H9 (cell line): ENCODE results near the gene INSYN1. TPM values are rescaled to one million over a fixed set of nuclear protein-coding genes. Genes with fewer than 3 reads are reported as not detected.

Experiments used
- DNase-seq: peaks from one replicate; pipeline ENCODE4 v3.0.0-alpha.2; 2017
- H2AFZ ChIP-seq: one replicate; pipeline ENCODE4 v1.6.1; 2013; ENCODE audit warnings: mild to moderate bottlenecking, low read length, control low read depth, moderate library complexity
- H2AK5ac ChIP-seq: 2 replicates; pipeline ENCODE4 v1.6.1; 2013; ENCODE audit warnings: low read length, control low read depth, mixed read lengths; ENCODE audit not compliant: insufficient read length
- H2BK120ac ChIP-seq: one replicate; pipeline ENCODE4 v1.6.1; 2013; ENCODE audit warnings: low read depth, mild to moderate bottlenecking, low read length, control low read depth, inconsistent platforms; ENCODE audit not compliant: poor library complexity, severe bottlenecking
- H2BK12ac ChIP-seq: 2 replicates; pipeline ENCODE4 v1.6.1; 2013; ENCODE audit warnings: low read length, control low read depth, mixed read lengths, low read depth; ENCODE audit not compliant: insufficient read length
- H2BK15ac ChIP-seq: 2 replicates; pipeline ENCODE4 v1.6.1; 2013; ENCODE audit warnings: low read depth, low read length, control low read depth
- H2BK20ac ChIP-seq: one replicate; pipeline ENCODE4 v1.6.1; 2013; ENCODE audit warnings: low read depth, mild to moderate bottlenecking, low read length, control low read depth, inconsistent platforms; ENCODE audit not compliant: poor library complexity, severe bottlenecking
- H2BK5ac ChIP-seq: 2 replicates; pipeline ENCODE4 v1.6.1; 2013; ENCODE audit warnings: low read length, control low read depth, mixed read lengths; ENCODE audit not compliant: insufficient read length
- H3K14ac ChIP-seq: 2 replicates; pipeline ENCODE4 v1.6.1; 2013; ENCODE audit warnings: low read length, control low read depth; ENCODE audit not compliant: insufficient read depth
- H3K18ac ChIP-seq: 2 replicates; pipeline ENCODE4 v1.6.1; 2013; ENCODE audit warnings: low read depth, mild to moderate bottlenecking, mixed read lengths, low read length, control low read depth; ENCODE audit not compliant: insufficient read length
- H3K23ac ChIP-seq: 2 replicates; pipeline ENCODE4 v1.6.1; 2013; ENCODE audit warnings: low read length, control low read depth, mixed read lengths, low read depth; ENCODE audit not compliant: insufficient read length
- H3K23me2 ChIP-seq: 2 replicates; pipeline ENCODE4 v1.6.1; 2013; ENCODE audit warnings: low read depth, mild to moderate bottlenecking, mixed read lengths, low read length, control low read depth; ENCODE audit not compliant: insufficient read length, poor library complexity, severe bottlenecking
- H3K27ac ChIP-seq: 2 replicates; pipeline ENCODE4 v1.5.1; 2013; ENCODE audit warnings: low read length, control low read depth, mixed read lengths, low read depth; ENCODE audit not compliant: insufficient read length
- H3K27me3 ChIP-seq: 2 replicates; pipeline ENCODE4 v1.6.1; 2013; ENCODE audit warnings: low read length, control low read depth, inconsistent platforms; ENCODE audit not compliant: insufficient read depth
- H3K4ac ChIP-seq: 2 replicates; pipeline ENCODE4 v1.6.1; 2013; ENCODE audit warnings: low read depth, mild to moderate bottlenecking, control low read depth, inconsistent platforms, low read length, moderate library complexity
- H3K4me1 ChIP-seq: 2 replicates; pipeline ENCODE4 v1.6.1; 2013; ENCODE audit warnings: low read length, control low read depth, inconsistent platforms; ENCODE audit not compliant: insufficient read depth
- H3K4me2 ChIP-seq: 2 replicates; pipeline ENCODE4 v1.6.1; 2013; ENCODE audit warnings: low read length, control low read depth, mixed read lengths; ENCODE audit not compliant: insufficient read length, insufficient read depth
- H3K56ac ChIP-seq: 2 replicates; pipeline ENCODE4 v1.6.1; 2013; ENCODE audit warnings: low read depth, mild to moderate bottlenecking, mixed read lengths, low read length, control low read depth; ENCODE audit not compliant: insufficient read length
- H3K79me1 ChIP-seq: 2 replicates; pipeline ENCODE4 v1.6.1; 2013; ENCODE audit warnings: low read depth, mild to moderate bottlenecking, moderate library complexity, low read length, control low read depth, inconsistent platforms; ENCODE audit not compliant: insufficient read depth, poor library complexity, severe bottlenecking
- H3K79me2 ChIP-seq: 2 replicates; pipeline ENCODE4 v1.6.1; 2013; ENCODE audit warnings: low read length, control low read depth, inconsistent platforms; ENCODE audit not compliant: insufficient read depth
- H3K9ac ChIP-seq: 2 replicates; pipeline ENCODE4 v1.6.1; 2013; ENCODE audit warnings: low read length, control low read depth, mixed read lengths; ENCODE audit not compliant: insufficient read length; ENCODE audit errors: extremely low read depth
- H3K9me3 ChIP-seq: one replicate; pipeline ENCODE4 v1.6.1; 2013; ENCODE audit warnings: low read depth, low read length, inconsistent platforms; ENCODE audit not compliant: control insufficient read depth
- H3T11ph ChIP-seq: one replicate; pipeline ENCODE4 v1.6.1; 2013; ENCODE audit warnings: mild to moderate bottlenecking, low read length, control low read depth, inconsistent platforms
- H4K20me1 ChIP-seq: one replicate; pipeline ENCODE4 v1.6.1; 2013; ENCODE audit not compliant: control insufficient read depth, insufficient read length, insufficient read depth
- H4K5ac ChIP-seq: 2 replicates; pipeline ENCODE4 v1.6.1; 2013; ENCODE audit warnings: low read depth, mild to moderate bottlenecking, mixed read lengths, low read length, control low read depth; ENCODE audit not compliant: insufficient read length
- H4K8ac ChIP-seq: replicated peaks from 2 replicates; pipeline ENCODE4 v1.6.1; 2013; ENCODE audit warnings: low read length, control low read depth, mixed read lengths, low read depth; ENCODE audit not compliant: insufficient read length
- H4K91ac ChIP-seq: 2 replicates; pipeline ENCODE4 v1.6.1; 2013; ENCODE audit warnings: low read depth, mild to moderate bottlenecking, moderate library complexity, mixed read lengths, low read length, control low read depth; ENCODE audit not compliant: insufficient read length
- H3K27ac Mint-ChIP-seq, 3 experiments: 2 replicates in 2 of 3; 3 replicates in 1 of 3; pipeline ENCODE4 v1.8.0; 2020 to 2021; ENCODE audit warnings: mixed read lengths in 3 of 3, mild to moderate bottlenecking in 1 of 3, moderate library complexity in 1 of 3
- H3K27me3 Mint-ChIP-seq: 2 replicates; pipeline ENCODE4 v1.8.0; 2021; ENCODE audit warnings: low read depth, mild to moderate bottlenecking, moderate library complexity, mixed read lengths
- H3K36me3 Mint-ChIP-seq, 3 experiments: 2 replicates in 2 of 3; 3 replicates in 1 of 3; pipeline ENCODE4 v1.8.0; 2020 to 2021; ENCODE audit warnings: low read depth in 3 of 3, mixed read lengths in 3 of 3; ENCODE audit not compliant: insufficient read depth in 1 of 3
- H3K4me1 Mint-ChIP-seq, 2 experiments: 2 replicates each; pipeline ENCODE4 v1.8.0; 2020; ENCODE audit warnings: mixed read lengths in 2 of 2
- H3K4me3 Mint-ChIP-seq, 2 experiments: 2 replicates in 1 of 2; 3 replicates in 1 of 2; pipeline ENCODE4 v1.8.0; 2020 to 2021; ENCODE audit warnings: mild to moderate bottlenecking in 2 of 2, mixed read lengths in 2 of 2, moderate library complexity in 1 of 2
- H3K9me3 Mint-ChIP-seq, 2 experiments: 2 replicates in 1 of 2; 3 replicates in 1 of 2; pipeline ENCODE4 v1.8.0; 2020; ENCODE audit warnings: mild to moderate bottlenecking in 2 of 2, mixed read lengths in 2 of 2, moderate library complexity in 1 of 2
- CTCF ChIP-seq: fragments of 200-600 bp; sonication (generic); conservative IDR thresholded peaks from 3 replicates; pipeline ENCODE4 v1.8.0; 2021; ENCODE audit warnings: antibody characterized with exemption, mild to moderate bottlenecking
- WGBS: extraction: QIAGEN DNeasy Blood & Tissue Kit; methylation state at CpG from one replicate; pipeline ENCODE4 v1.1.7; 2013; ENCODE audit warnings: missing lambda C conversion rate, low lambda C conversion rate, mixed read lengths; ENCODE audit not compliant: insufficient read length; ENCODE audit errors: extremely low coverage; 5-methylcytosine and 5-hydroxymethylcytosine counted together
- total RNA-seq: library from RNA; stranded (reverse); gene quantifications from 2 replicates; pipeline ENCODE4 v1.2.1, GENCODE V29; 2021

Gene INSYN1
- total RNA-seq, 1 experiment from 2014 or later = 1.9 TPM

GRCh38 chr15:73727330-73727976 is 25.7 kb downstream of the INSYN1 start:
- no peaks in the 10 kb centered on the region for H3K4me1 ChIP-seq
- no peak overlapping the region; the same call in 1 of the 2 replicates for H3K14ac ChIP-seq
- H3K56ac ChIP-seq = no peak overlapping the region
- no peaks in the 10 kb centered on the region for H3K79me2 ChIP-seq
- H2BK12ac ChIP-seq = no peak overlapping the region
- no peaks in the 10 kb centered on the region for H3K9me3 ChIP-seq
- Mint-ChIP-seq H3K4me1 (peaks cover 0 to 3% of the 10 kb centered on the region in 2 experiments; a peak in 1 of 4 replicates), H3K27me3 (no peaks in the 10 kb centered on the region; the same call in none of the 2 replicates), H3K4me3 (no peak overlapping the region), H3K36me3 (peaks cover 0 to 5% (median 4%) of the 10 kb centered on the region in 3 experiments; a peak in 2 of 7 replicates), H3K27ac (no peak overlapping the region), H3K9me3 (peaks cover 4 to 5% of the 10 kb centered on the region in 2 experiments; a peak in 3 of 5 replicates)
- H3K79me1 ChIP-seq = no peaks in the 10 kb centered on the region
- no peaks in the 10 kb centered on the region for H4K20me1 ChIP-seq
- H3K4ac ChIP-seq = no peak overlapping the region
- H3K27me3 ChIP-seq = no peaks in the 10 kb centered on the region
- no peaks in the 10 kb centered on the region for H3K23me2 ChIP-seq
- H4K5ac ChIP-seq = no peak overlapping the region
- no peak for DNase-seq
- H2BK5ac ChIP-seq = no peak overlapping the region
- no peak overlapping the region for H2BK120ac ChIP-seq
- H3K23ac ChIP-seq = no peak overlapping the region
- H3K18ac ChIP-seq = no peak overlapping the region
- no peak overlapping the region for H3K9ac ChIP-seq
- H3T11ph ChIP-seq = no peak overlapping the region
- no peak overlapping the region for H3K27ac ChIP-seq
- no peak overlapping the region for H2AK5ac ChIP-seq
- H3K4me2 ChIP-seq = no peak overlapping the region
- no CpG with 5 or more reads among the region's 7 CpGs for WGBS
- H4K91ac ChIP-seq = no peak overlapping the region
- TF ChIP-seq CTCF = no peak
- no peak overlapping the region for H2AFZ ChIP-seq
- no peak overlapping the region for H4K8ac ChIP-seq
- no peak overlapping the region for H2BK15ac ChIP-seq
- no peak overlapping the region for H2BK20ac ChIP-seq
